HG03460 (cell line): Measurements from ENCODE around the gene ZNF292.
"Not testable (repeated sequence)": the region's sequence is repeated elsewhere in the genome, so short reads cannot be mapped to it uniquely, and the experiment has no call there.

Experiments used
- ATAC-seq: cut with Tn5 transposase; IDR thresholded peaks from one replicate; pipeline ENCODE4 v1.9.1; 2021; ENCODE audit not compliant: unreplicated experiment

Gene ZNF292

DNA sequence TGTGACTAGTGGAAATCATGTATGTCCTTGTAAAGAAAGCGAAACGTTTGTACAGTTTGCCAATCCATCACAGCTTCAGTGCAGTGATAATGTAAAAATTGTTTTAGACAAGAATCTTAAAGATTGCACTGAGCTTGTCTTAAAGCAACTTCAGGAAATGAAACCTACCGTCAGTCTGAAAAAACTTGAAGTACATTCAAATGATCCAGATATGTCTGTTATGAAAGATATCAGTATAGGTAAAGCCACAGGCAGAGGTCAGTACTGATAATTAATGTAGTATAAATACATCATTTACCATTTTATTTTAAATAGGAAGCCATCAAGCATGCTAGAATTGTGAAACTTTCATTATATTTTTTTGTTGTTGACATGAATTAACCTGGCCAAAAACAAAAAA, 106.2 kb downstream of the ZNF292 start:
- no peak for ATAC-seq

DNA sequence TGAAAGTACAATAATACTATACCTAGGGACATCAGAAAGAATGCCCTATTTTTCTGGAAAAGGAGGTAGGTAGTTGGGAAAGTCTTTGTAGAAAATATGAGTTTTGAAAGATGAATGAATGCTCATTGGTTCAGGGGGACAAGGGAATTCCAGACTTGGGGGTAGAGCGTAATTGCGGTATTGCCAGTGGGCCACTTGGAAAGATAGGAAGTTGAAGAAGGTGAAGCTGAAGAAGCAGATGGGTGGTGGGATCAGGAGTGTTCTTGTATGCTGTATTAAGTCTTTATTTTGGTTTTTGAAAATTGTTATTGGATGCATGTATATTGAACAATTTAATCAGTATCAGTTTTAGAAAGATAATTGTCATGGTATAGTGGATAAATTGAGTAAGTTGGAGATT, 109.1 kb downstream of the ZNF292 start:
- ATAC-seq = no peak

DNA sequence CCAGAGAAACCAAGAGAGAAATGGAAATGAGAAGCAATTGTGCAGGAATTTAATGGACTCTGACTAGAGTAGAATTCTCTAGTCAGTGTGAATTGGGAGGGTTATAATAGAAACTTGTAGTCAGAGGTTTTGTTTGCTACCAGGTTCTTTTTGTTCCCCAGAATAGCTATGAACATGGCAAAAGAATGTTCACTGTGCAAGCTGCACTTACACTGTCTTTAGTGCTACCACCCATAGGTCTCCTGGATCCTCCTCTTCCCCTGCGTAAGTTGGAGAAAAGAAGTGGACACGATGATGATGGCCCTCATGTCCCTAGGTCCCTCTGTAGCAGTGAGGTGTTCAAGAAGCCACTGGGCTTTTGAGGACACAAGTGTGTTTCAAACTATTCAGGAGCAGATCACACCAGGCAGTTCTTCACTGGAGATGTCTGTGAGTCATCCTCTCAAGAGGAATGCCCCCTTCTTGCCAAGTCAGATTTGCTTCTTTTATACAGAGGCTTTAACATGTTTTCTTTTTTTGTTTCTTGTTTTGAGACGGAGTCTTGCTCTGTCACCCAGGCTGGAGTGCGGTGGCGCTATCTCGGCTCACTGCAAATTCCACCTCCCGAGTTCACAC, 119.4 kb downstream of the ZNF292 start:
- ATAC-seq = no peak

DNA sequence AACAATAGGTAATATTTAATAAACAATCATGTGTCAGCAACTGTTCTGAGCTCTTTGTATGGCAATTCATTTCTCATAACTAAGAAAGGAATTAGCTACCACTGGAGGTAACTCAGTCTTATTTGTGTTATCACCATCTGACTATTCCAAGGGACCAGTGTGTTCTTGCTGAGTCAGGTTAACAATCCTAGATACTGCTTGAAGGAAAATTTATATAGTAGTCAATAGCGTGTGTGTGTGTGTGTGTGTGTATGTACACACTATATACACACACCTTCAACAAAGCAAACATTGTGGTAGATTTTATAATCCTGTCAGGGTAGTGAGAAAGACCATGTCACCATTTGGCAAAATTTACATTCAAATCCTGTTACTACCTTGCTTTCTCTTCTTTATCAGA, 121.3 kb downstream of the ZNF292 start:
- ATAC-seq = no peak

DNA sequence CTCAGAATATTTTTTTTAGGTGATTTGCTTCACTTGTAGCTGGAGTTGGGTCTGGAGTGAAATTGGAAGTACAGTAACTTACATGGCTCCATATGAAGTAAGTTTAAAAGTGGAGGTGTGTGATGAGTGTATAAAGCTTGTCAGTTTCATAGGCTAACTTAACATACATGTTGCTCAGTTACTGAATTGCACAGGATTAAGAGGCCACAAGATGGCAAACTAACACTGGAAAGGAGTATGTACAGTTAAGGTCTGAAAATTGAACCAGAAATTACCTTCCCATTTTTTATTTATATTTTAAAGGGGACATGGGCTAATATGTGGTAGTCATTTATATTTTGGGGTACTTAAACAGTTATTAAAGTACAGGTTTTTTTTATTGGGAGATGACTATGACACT, 121.8 kb downstream of the ZNF292 start:
- ATAC-seq = no peak

DNA sequence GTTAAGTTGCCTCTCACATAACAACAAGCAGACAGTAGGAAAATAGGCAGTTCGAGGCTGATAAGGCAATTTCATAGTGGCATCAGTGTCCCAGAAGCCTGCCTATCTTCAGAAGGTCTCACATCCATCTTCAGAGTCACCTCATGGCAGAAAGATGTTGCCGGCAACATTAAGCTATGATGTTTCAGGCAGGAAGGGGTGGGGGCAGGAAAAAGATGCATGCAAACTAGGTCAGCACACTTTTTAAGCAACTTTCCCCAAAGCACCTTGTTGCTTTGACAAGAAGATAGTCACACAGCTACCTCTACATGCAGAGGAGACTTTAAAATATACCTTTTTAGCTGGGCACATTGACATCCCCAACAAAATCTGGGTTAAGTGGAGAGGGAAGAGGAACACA, 123.8 kb downstream of the ZNF292 start:
- ATAC-seq = no peak

DNA sequence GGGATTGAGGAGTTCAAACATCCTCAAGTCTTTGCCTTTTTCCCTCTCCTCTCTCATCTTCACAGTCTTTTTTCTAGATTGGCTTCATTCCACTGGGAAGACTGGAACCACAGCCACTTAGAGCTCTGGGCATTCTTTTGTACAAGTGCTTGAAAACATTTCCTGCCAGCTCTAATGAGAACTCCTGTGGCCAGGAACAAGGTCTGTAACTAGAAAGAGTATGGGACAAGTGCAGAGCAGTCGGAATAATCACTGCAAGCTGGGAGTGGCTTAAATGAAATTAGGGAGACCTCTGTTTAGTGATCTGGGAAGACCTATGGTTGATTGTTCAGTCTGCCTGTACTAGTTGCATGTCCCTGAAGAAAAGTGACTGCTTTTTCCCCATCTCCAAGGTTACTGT, 126.1 kb downstream of the ZNF292 start:
- ATAC-seq = no peak

DNA sequence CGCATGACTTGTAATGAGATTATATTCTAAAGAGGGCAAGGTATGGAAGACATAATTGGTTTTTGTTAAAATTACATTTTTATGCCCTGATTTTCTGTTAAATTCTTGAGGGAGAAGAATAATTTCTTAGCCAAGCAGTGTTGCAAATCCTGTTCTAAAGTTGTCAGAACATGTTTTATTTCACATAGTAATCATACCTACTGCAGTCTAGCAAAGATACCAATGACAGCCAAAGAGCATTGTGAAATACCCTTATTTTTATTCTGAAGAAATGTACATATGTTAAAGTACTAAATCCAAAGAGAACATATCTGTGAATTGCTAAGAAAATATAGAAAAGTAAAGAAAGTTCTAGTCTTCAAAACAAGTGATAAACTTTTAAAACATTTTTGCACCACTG, 127.4 kb downstream of the ZNF292 start:
- ATAC-seq = no peak

DNA sequence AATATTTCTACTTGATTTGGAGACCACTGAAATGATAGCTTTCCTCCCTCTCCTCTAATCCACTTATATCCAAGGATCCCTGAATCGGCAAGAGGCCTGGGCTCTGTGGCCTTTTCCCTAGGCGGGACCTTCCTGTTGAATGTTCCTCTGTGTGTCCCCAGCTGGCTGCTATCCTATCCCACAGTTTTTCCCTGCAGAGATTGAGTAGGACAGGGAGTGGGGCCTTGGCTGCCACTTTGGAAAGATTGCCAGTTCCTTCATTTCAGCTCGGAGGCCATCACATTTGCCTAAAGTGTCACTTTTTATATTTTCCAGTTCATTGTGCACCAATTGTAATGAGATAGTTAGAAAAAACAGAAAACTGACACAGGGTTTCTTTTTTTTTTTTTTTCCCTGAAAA, 128.1 kb downstream of the ZNF292 start:
- no peak for ATAC-seq

DNA sequence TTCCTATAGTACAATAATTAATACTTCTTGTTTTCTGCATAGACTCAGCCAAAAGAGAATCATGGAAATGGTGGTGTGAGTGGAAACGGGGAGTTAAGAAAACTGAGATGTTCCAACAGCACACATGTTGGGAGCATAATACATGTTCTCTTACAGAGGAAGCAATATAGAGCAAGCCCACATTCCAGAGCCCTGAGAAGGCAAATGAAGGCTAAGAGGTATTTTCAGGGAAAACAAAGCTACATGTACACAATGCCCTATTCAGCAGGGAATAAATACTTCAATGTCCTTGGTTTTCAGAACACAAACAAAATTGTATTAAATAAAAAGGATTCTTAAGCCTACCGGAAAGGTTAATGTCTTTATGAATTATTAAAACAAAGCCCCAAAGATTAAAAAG, 131.9 kb downstream of the ZNF292 start:
- no peak for ATAC-seq

DNA sequence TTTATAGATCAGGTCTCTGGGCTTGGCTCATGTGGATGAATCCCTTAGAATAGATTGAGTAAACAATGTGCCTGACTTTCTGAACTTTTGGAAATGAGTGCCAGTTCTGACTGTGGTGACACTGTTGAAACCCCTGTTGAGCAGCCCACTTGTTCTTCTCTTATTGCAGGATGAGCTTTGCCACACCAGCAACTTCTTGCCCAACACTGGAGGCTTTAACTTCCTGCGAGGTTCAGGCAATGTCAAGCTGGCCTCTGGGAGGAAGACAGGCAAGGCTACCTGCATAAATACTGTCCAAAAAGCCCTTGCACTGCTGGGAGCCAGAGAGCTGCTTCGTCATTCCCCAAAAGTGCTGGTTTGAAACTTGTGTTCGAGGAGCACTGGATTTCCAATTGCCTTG, 134.2 kb downstream of the ZNF292 start:
- ATAC-seq = no peak

DNA sequence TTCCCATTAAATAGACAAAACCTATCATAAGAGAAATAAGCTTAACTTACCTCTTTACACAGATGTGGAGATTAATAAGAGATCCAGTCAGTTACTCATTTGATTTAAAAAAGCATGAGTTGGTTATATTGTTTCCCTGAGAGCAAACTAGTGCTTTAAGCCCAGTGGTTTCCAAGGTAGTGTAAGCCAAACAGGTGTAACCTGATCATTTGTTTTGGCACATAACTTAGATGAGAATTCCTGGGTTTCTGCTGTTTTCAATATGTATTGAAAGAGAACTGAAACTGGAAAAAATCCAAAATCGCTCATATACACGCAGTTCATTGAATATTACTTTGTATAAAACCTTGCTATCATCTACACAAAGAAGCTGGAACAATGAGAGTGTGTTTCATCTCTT, 136.5 kb downstream of the ZNF292 start:
- ATAC-seq = no peak

DNA sequence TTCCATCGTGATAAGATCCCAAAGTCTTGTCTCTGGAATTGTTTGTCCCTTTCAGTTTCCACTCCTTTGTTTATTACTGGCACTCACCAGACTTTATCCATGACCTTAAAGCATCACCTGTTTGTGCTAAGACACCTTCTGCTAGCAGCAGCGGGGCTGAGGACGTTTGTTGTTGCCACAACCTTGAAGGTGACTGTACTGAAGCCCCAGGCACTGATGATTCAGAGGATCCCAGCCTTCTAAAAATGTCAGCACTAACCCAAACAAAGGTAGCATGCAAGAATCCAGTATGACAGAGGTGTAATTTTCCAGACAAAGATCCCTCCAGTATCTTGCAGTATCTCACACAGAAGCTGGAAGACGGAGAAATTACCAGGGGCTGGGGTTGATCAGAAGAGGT, 138.2 kb downstream of the ZNF292 start:
- ATAC-seq = no peak

DNA sequence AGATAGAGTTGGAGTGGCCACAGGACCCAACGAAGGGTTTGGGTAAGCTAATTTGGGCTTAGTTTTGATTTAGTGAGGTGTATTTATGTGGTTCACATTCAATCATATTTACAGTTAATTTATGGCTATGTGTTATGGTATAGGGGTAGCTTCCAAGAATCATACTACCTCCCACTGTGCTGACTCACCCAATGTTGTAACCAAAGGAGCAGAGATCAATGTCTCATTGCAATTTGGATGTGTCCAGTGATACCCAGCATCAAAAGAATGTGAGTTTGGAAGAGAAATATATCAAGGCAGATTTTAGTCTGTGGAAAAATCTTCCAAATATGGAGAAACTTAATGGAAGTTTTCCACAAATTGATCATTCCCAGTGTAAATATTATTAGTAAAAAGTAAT, 141.8 kb downstream of the ZNF292 start:
- ATAC-seq = no peak

DNA sequence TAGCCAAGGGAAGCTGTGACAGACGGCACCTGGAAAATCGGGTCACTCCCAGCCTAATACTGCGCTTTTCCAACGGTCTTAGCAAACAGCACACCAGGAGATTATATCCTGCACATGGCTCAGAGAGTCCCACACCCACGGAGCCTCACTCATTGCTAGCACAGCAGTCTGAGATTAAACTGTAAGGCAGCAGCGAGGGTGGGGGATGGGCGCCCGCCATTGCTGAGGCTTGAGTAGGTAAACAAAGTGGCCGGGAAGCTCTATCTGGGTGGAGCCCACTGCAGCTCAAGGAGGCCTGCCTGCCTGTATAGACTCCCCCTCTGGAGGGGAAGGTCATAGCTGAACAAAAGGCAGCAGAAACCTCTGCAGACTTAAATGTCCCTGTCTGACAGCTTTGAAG, 145.9 kb downstream of the ZNF292 start:
- ATAC-seq = not testable (repeated sequence)

DNA sequence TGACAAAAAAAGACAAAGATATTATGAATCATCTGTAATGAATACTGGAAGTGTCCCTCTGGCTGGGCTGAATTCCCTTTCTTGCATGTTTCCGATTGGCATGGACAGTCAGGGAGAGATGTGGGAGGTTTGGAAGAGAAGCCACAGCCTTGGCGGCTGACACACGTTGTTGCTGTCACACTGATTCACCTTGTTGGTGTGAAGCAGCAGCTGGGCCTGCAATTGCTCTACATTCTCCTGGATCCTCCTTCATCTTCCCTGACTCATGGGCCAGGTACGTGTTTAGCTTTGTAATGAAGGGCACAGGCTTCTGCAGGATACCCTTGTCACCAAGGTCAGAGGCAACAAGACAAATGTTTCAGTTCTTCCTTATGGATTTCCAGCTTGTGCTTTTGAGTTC, 153.6 kb downstream of the ZNF292 start:
- no peak for ATAC-seq

DNA sequence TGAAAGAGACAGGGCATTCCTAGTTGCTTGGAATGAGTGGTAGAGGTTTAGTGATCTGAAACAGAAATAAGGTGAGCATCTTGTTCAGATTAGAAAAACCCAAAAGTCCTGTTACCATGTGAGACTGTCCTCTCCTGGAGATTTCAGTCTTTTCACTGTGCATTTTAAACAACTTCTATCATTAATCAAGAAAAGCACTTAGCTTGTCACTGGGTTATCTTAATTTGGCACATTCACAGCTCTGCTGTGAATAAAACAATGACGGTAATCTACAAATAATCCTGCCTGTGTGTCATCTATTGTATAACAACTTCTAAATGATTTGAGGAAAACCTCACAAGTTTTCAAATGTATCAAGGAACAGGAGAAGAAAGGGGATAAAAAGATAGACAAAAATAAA, 157.5 kb downstream of the ZNF292 start:
- ATAC-seq = no peak
